ENCODE measurements around the gene SMS.

- TF ChIP-seq CTCF (IDR thresholded peaks at IDR 0.05; ENCODE audit: low read length) (no peak), EZH2 (optimal IDR thresholded peaks at IDR 0.05; ENCODE audit: low read depth, low read length) (no peak), EZH2phosphoT487 (IDR thresholded peaks at IDR 0.05; ENCODE audit: low read length) (no peak)
These were observed 29.0 kb upstream of the SMS start for GRCh38 chrX:21911481-21911880.
